Sigmoid colon (tissue), 3 donors: ENCODE data around the gene ADARB2.

ENCODE experiments used
- CTCF ChIP-seq, 4 experiments: fragments of 450-650 bp in 3 of 4; fragments of 200-600 bp in 1 of 4; IDR thresholded peaks; one replicate each; pipeline ENCODE4 v1.5.1; 2016 to 2019; ENCODE audit warnings: antibody characterized with exemption in 4 of 4, mild to moderate bottlenecking in 3 of 4, moderate library complexity in 2 of 4
- POLR2A ChIP-seq, 2 donors: fragments of 450-650 bp; IDR thresholded peaks; one replicate each; pipeline ENCODE4 v1.6.1; 2016; ENCODE audit warnings: antibody characterized with exemption in 2 of 2, mild to moderate bottlenecking in 2 of 2, moderate library complexity in 2 of 2

DNA sequence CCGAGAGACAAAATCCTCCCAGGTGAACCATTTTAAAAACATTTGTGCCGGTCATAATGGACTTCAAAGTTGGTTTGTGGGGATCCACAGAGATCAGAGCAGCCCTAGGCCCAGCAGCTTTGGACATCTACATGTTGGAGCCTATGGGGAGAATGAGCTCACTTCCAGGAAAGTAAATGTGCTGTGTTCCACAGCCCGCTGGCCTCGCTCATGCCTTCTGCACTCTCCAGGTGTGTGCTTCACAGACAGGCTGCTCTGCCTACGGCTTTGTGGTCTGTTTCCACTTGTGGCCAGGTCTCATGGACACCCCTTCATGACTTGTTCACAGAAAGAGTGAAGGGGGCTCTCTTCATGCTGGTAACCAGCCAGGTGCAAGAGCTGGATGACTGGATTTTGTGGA is 141.6 kb downstream of the ADARB2 start:
- TF ChIP-seq CTCF (IDR thresholded peaks at IDR 0.05) (no peak), POLR2A (IDR thresholded peaks at IDR 0.05) (no peak)
